Endothelial cell of umbilical vein (primary cell): ENCODE data around the gene NDUFS6. TPM values are rescaled to one million over a fixed set of nuclear protein-coding genes. Genes with fewer than 3 reads are reported as not detected.

Experiments used
- BruUV-seq: library from RNA; stranded (reverse); fragments of 400-500 nt; replicated peaks from 2 replicates; lab custom pipeline; 2021; lab: Mats Ljungman, UMichigan
- CTCF ChIA-PET: fragments of 300-600, 350-600 bp; sonication (Branson Sonifier 250); formaldehyde crosslinking; loops from one replicate; lab custom pipeline; 2021; ENCODE audit warnings: antibody characterized with exemption, inconsistent platforms; lab: Charles Lee
- POLR2A ChIA-PET: fragments of 300-600, 350-600 bp; sonication (Branson Sonifier 250); formaldehyde crosslinking; loops from one replicate; lab custom pipeline; 2021; ENCODE audit warnings: antibody characterized with exemption, inconsistent platforms; lab: Charles Lee
- DNase-seq: peaks from one replicate; pipeline ENCODE4 v3.0.0-alpha.2; 2011; ENCODE audit warnings: low read depth, low spot score
- FAIRE-seq: peaks from 2 replicates; lab custom pipeline; 2011; peaks lifted over from hg19 to GRCh38; lab: Jason Lieb, UNC
- H2AFZ ChIP-seq: 2 replicates; pipeline ENCODE4 v1.6.0; 2012; ENCODE audit warnings: low read depth, low read length, control low read depth, inconsistent platforms
- H3K27ac ChIP-seq: 2 replicates; pipeline ENCODE4 v1.5.1; 2011; ENCODE audit warnings: low read depth, mild to moderate bottlenecking, control low read depth, low read length, moderate library complexity; ENCODE audit not compliant: insufficient read depth
- H3K27me3 ChIP-seq, 2 experiments: 2 replicates each; pipeline versions ENCODE4 v1.6.0 to v1.6.1; 2011; ENCODE audit warnings: low read length in 2 of 2, mixed read lengths in 1 of 2; ENCODE audit not compliant: control insufficient read depth in 2 of 2, insufficient read depth in 2 of 2
- H3K36me3 ChIP-seq, 2 experiments: 2 replicates in 1 of 2; 3 replicates in 1 of 2; pipeline ENCODE4 v1.5.1; 2011; ENCODE audit warnings: low read length in 2 of 2, mild to moderate bottlenecking in 1 of 2, moderate library complexity in 1 of 2; ENCODE audit not compliant: control insufficient read depth in 2 of 2, insufficient read depth in 2 of 2; ENCODE audit errors: extremely low read depth in 1 of 2
- H3K4me1 ChIP-seq: 3 replicates; pipeline ENCODE4 v1.5.1; 2011; ENCODE audit warnings: mild to moderate bottlenecking, low read length; ENCODE audit not compliant: control insufficient read depth, insufficient read depth; ENCODE audit errors: extremely low read depth
- H3K4me2 ChIP-seq: 2 replicates; pipeline ENCODE4 v1.6.1; 2011; ENCODE audit warnings: low read length, control low read depth, mixed read lengths; ENCODE audit not compliant: insufficient read depth
- H3K4me3 ChIP-seq, 3 experiments: fragments of 200-600 bp in 1 of 3; sonication (generic), shearing (Covaris generic) in 1 of 3; replicated peaks in 1 of 3; 2 replicates each; pipeline ENCODE4 v1.5.1; 2011 to 2016; ENCODE audit warnings: control low read depth in 3 of 3, low read length in 3 of 3, mild to moderate bottlenecking in 2 of 3, inconsistent platforms in 1 of 3, low read depth in 1 of 3, moderate library complexity in 1 of 3; ENCODE audit not compliant: insufficient read depth in 1 of 3
- H3K79me2 ChIP-seq: 2 replicates; pipeline ENCODE4 v1.6.0; 2012; ENCODE audit warnings: low read length, inconsistent platforms; ENCODE audit not compliant: control insufficient read depth, insufficient read depth
- H3K9ac ChIP-seq: replicated peaks from 2 replicates; pipeline ENCODE3; 2011; ENCODE audit warnings: low read length, control low read depth; ENCODE audit not compliant: insufficient read depth; ENCODE audit errors: extremely low read depth
- H3K9me1 ChIP-seq: replicated peaks from 3 replicates; pipeline ENCODE4 v1.6.0; 2011; ENCODE audit warnings: mild to moderate bottlenecking, low read length; ENCODE audit not compliant: control insufficient read depth, insufficient read depth; ENCODE audit errors: extremely low read depth
- H3K9me3 ChIP-seq: replicated peaks from 2 replicates; pipeline ENCODE4 v1.5.1; 2012; ENCODE audit warnings: low read length, inconsistent platforms; ENCODE audit not compliant: control insufficient read depth, insufficient read depth
- H4K20me1 ChIP-seq: replicated peaks from 2 replicates; pipeline ENCODE3; 2011; ENCODE audit warnings: mild to moderate bottlenecking, low read length; ENCODE audit not compliant: control insufficient read depth, insufficient read depth; ENCODE audit errors: extremely low read depth
- CTCF ChIP-seq, 2 donors: IDR thresholded peaks; 1 replicate in 1 of 2; 2 replicates in 1 of 2; pipeline ENCODE4 v1.5.1; 2011; ENCODE audit warnings: low read length in 2 of 2, mild to moderate bottlenecking in 2 of 2, moderate library complexity in 2 of 2, control low read depth in 1 of 2, inconsistent platforms in 1 of 2, low read depth in 1 of 2; ENCODE audit not compliant: insufficient read depth in 1 of 2; ENCODE audit errors: extremely low read depth in 1 of 2
- EZH2 ChIP-seq: IDR thresholded peaks from 2 replicates; pipeline ENCODE4 v1.6.1; 2012; ENCODE audit warnings: borderline replicate concordance, low read depth, mild to moderate bottlenecking, moderate library complexity, low read length, inconsistent platforms; ENCODE audit not compliant: severe bottlenecking
- FOS ChIP-seq: IDR thresholded peaks from 2 replicates; pipeline ENCODE4 v1.6.1; 2011; ENCODE audit warnings: mild to moderate bottlenecking, low read length, moderate library complexity, borderline replicate concordance; ENCODE audit not compliant: insufficient read depth
- GATA2 ChIP-seq: IDR thresholded peaks from 2 replicates; pipeline ENCODE4 v1.7.0; 2011; ENCODE audit warnings: low read depth, mild to moderate bottlenecking, moderate library complexity, mixed read lengths, low read length; ENCODE audit not compliant: insufficient read length, insufficient read depth
- JUN ChIP-seq: IDR thresholded peaks from 2 replicates; pipeline ENCODE4 v1.6.1; 2011; ENCODE audit warnings: borderline replicate concordance, low read depth; ENCODE audit not compliant: insufficient read length, insufficient read depth
- MAX ChIP-seq: IDR thresholded peaks from 2 replicates; pipeline ENCODE4 v1.6.1; 2011; ENCODE audit not compliant: insufficient read depth, insufficient read length
- MYC ChIP-seq: IDR thresholded peaks from one replicate; pipeline ENCODE4 v1.6.1; 2011; ENCODE audit warnings: mild to moderate bottlenecking, low read depth, low read length
- POLR2A ChIP-seq: IDR thresholded peaks from 2 replicates; pipeline ENCODE4 v1.6.1; 2012; ENCODE audit warnings: low read depth, mild to moderate bottlenecking, control low read depth, low read length
- POLR2AphosphoS5 ChIP-seq: IDR thresholded peaks from 2 replicates; pipeline ENCODE4 v1.6.1; 2012; ENCODE audit warnings: low read depth, mild to moderate bottlenecking, control low read depth, low read length, moderate library complexity; ENCODE audit not compliant: insufficient read depth
- dilution Hi-C: fragments of 300-500 bp; cut with MboI; formaldehyde crosslinking; loops from one replicate; pipeline ENCODE4 v1.15.0; 2019; ENCODE audit warnings: low sequenced_read_pairs; ENCODE audit not compliant: extremely low pct_ligation_motif_present
- intact Hi-C: fragments of 100-400 bp; cut with micrococcal nuclease; formaldehyde crosslinking; loops from one replicate; pipeline ENCODE4 v1.10.0; 2022
- polyA plus RNA-seq, 4 experiments: library from polyadenylated mRNA; depleted of rRNA in 3 of 4; stranded (reverse) in 3 of 4; unstranded in 1 of 4; fragments of >200 nt; gene quantifications; 2 replicates each; pipeline versions ENCODE4 v1.2.1 to v1.2.3, GENCODE V29; 2011 to 2012; ENCODE audit warnings: missing spikeins in 1 of 4
- total RNA-seq: library from RNA; stranded (reverse); gene quantifications from 2 replicates; pipeline ENCODE4 v1.2.3, GENCODE V29; 2021

The NDUFS6 gene
- total and polyA plus RNA-seq, 2 donors (not counting 3 experiments of a cell fraction or from before 2014, with no cell fraction given): 42.5 to 127 TPM

GRCh38 chr5:1805326-1805725 is 4.1 kb downstream of the NDUFS6 start:
- H3K4me1 ChIP-seq: peaks cover 13% of the 10 kb centered on the region
- H4K20me1 ChIP-seq: no peaks in the 10 kb centered on the region
- H3K36me3 ChIP-seq: peaks cover 5 to 46% of the 10 kb centered on the region in 2 experiments
- H3K79me2 ChIP-seq: peaks cover 85% of the 10 kb centered on the region
- H2AFZ ChIP-seq: no peak overlapping the region
- POLR2A ChIA-PET: no interaction called here
- H3K4me3 ChIP-seq: no peak overlapping the region
- H3K27ac ChIP-seq: no peak overlapping the region
- no peaks in the 10 kb centered on the region for H3K27me3 ChIP-seq
- no peaks in the 10 kb centered on the region for H3K9me1 ChIP-seq
- dilution Hi-C loops: no loop called here
- FAIRE-seq (no peak), DNase-seq (no peak)
- intact Hi-C loops: no loop called here
- no peak overlapping the region for H3K4me2 ChIP-seq
- H3K9me3 ChIP-seq: no peaks in the 10 kb centered on the region
- CTCF ChIA-PET: no interaction called here
- H3K9ac ChIP-seq: no peak overlapping the region
- no peak for TF ChIP-seq MAX
- TF ChIP-seq MYC: no peak
- TF ChIP-seq CTCF (IDR thresholded peaks at IDR 0.05; ENCODE audit: extremely low read depth in 1 of 2, insufficient read depth in 1 of 2, low read depth in 1 of 2, low read length in 2 of 2): no peak
- TF ChIP-seq POLR2A: no peak
- no peak for TF ChIP-seq JUN
- TF ChIP-seq GATA2: no peak
- TF ChIP-seq EZH2: no peak
- TF ChIP-seq FOS: no peak
- no peak for TF ChIP-seq POLR2AphosphoS5
- BruUV-seq: no TSS peak
